HEK293 (cell line): ENCODE measurements around the gene PRKCZ.

Experiments used
- CTCF ChIA-PET: fragments of 350-600 bp; formaldehyde crosslinking; extraction: SDS; loops from one replicate; lab custom pipeline; 2021; ENCODE audit warnings: antibody characterized with exemption; lab: Yijun Ruan, JAX
- POLR2A ChIA-PET: fragments of 300-600 bp; formaldehyde crosslinking; extraction: SDS; loops from one replicate; lab custom pipeline; 2020; ENCODE audit warnings: antibody characterized with exemption, inconsistent platforms; lab: Yijun Ruan, JAX
- H3K27ac ChIP-seq: fragments of 200-500 bp; sonication (Bioruptor generic); 2 replicates; pipeline ENCODE4 v1.5.1; 2014; ENCODE audit warnings: low read depth, low read length, control low read depth, inconsistent platforms; ENCODE audit errors: extremely low read depth
- H3K36me3 ChIP-seq, 2 experiments: fragments of 200-500 bp in 1 of 2; sonication (Bioruptor generic) in 1 of 2; 1 replicate in 1 of 2; 2 replicates in 1 of 2; pipeline ENCODE4 v1.5.1; 2014 to 2017; ENCODE audit warnings: inconsistent platforms in 2 of 2, low read length in 2 of 2; ENCODE audit not compliant: control insufficient read depth in 2 of 2, insufficient read depth in 1 of 2
- H3K4me1 ChIP-seq: fragments of 200-500 bp; sonication (Bioruptor generic); 2 replicates; pipeline ENCODE4 v1.5.1; 2014; ENCODE audit warnings: mild to moderate bottlenecking, low read length, inconsistent platforms; ENCODE audit not compliant: control insufficient read depth, insufficient read depth
- H3K4me3 ChIP-seq: 2 replicates; pipeline ENCODE4 v1.5.1; 2011; ENCODE audit warnings: low read depth, mild to moderate bottlenecking, control low read depth, low read length, moderate library complexity
- H3K9me3 ChIP-seq: fragments of 200-500 bp; sonication (Bioruptor generic); 2 replicates; pipeline ENCODE4 v1.5.1; 2014; ENCODE audit warnings: low read depth, low read length, inconsistent platforms; ENCODE audit not compliant: control insufficient read depth, insufficient read depth
- BCL11A ChIP-seq: fragments of 450-650 bp; formaldehyde crosslinking; IDR thresholded peaks from 2 replicates; pipeline ENCODE4 v1.5.1; 2016; ENCODE audit warnings: low read depth, missing biosample characterization, missing genetic modification characterization
- EGR2 ChIP-seq: fragments of 450-650 bp; formaldehyde crosslinking; IDR thresholded peaks from 2 replicates; pipeline ENCODE4 v1.5.1; 2016; ENCODE audit warnings: low read depth, missing biosample characterization, missing genetic modification characterization
- GFI1B ChIP-seq: fragments of 450-650 bp; formaldehyde crosslinking; IDR thresholded peaks from 2 replicates; pipeline ENCODE4 v1.5.1; 2016; ENCODE audit warnings: missing biosample characterization, missing genetic modification characterization
- GLIS2 ChIP-seq: fragments of 450-650 bp; formaldehyde crosslinking; IDR thresholded peaks from 2 replicates; pipeline ENCODE4 v1.5.1; 2016; ENCODE audit warnings: missing biosample characterization, missing genetic modification characterization
- HOXA7 ChIP-seq: sonication (generic); formaldehyde crosslinking; IDR thresholded peaks from 2 replicates; pipeline ENCODE4 v1.8.1; 2022; ENCODE audit warnings: missing genetic modification reagents, borderline replicate concordance
- KLF1 ChIP-seq: fragments of 450-650 bp; formaldehyde crosslinking; IDR thresholded peaks from 2 replicates; pipeline ENCODE4 v1.5.1; 2016; ENCODE audit warnings: missing biosample characterization, missing genetic modification characterization
- OSR2 ChIP-seq: fragments of 450-650 bp; formaldehyde crosslinking; IDR thresholded peaks from 2 replicates; pipeline ENCODE4 v1.5.1; 2016; ENCODE audit warnings: missing biosample characterization, missing genetic modification characterization
- RBAK ChIP-seq: fragments of 450-650 bp; formaldehyde crosslinking; IDR thresholded peaks from 2 replicates; pipeline ENCODE4 v1.5.1; 2016; ENCODE audit warnings: missing biosample characterization, missing genetic modification characterization
- TCF7L2 ChIP-seq: IDR thresholded peaks from 2 replicates; pipeline ENCODE4 v1.6.1; 2011; ENCODE audit warnings: low read depth, mild to moderate bottlenecking, inconsistent platforms, low read length, moderate library complexity, borderline replicate concordance
- TRIM28 ChIP-seq: IDR thresholded peaks from 2 replicates; pipeline ENCODE4 v1.6.1; 2011; ENCODE audit warnings: low read length, control low read depth, borderline replicate concordance
- ZBTB1 ChIP-seq: fragments of 450-650 bp; formaldehyde crosslinking; IDR thresholded peaks from 2 replicates; pipeline ENCODE4 v1.5.1; 2016; ENCODE audit warnings: missing biosample characterization, missing genetic modification characterization
- ZBTB20 ChIP-seq: fragments of 450-650 bp; formaldehyde crosslinking; IDR thresholded peaks from 2 replicates; pipeline ENCODE4 v1.5.1; 2016; ENCODE audit warnings: missing biosample characterization, missing genetic modification characterization
- ZFP69B ChIP-seq: fragments of 450-650 bp; formaldehyde crosslinking; IDR thresholded peaks from 2 replicates; pipeline ENCODE4 v1.5.1; 2016; ENCODE audit warnings: missing biosample characterization, missing genetic modification characterization
- ZIC2 ChIP-seq: fragments of 450-650 bp; formaldehyde crosslinking; IDR thresholded peaks from 2 replicates; pipeline ENCODE4 v1.5.1; 2016; ENCODE audit warnings: missing biosample characterization, missing genetic modification characterization
- ZNF174 ChIP-seq: fragments of 450-650 bp; formaldehyde crosslinking; IDR thresholded peaks from 2 replicates; pipeline ENCODE4 v1.5.0; 2017; ENCODE audit warnings: missing biosample characterization, mild to moderate bottlenecking, missing genetic modification characterization
- ZNF211 ChIP-seq: fragments of 450-650 bp; formaldehyde crosslinking; IDR thresholded peaks from 2 replicates; pipeline ENCODE4 v1.5.1; 2016; ENCODE audit warnings: low read depth, missing biosample characterization, missing genetic modification characterization
- ZNF221 ChIP-seq: fragments of 450-650 bp; formaldehyde crosslinking; IDR thresholded peaks from 2 replicates; pipeline ENCODE4 v1.5.1; 2017; ENCODE audit warnings: missing biosample characterization, missing genetic modification characterization, borderline replicate concordance
- ZNF248 ChIP-seq: fragments of 450-650 bp; formaldehyde crosslinking; IDR thresholded peaks from 2 replicates; pipeline ENCODE4 v1.5.1; 2017; ENCODE audit warnings: missing biosample characterization, missing genetic modification characterization
- ZNF266 ChIP-seq: fragments of 450-650 bp; formaldehyde crosslinking; IDR thresholded peaks from 2 replicates; pipeline ENCODE4 v1.5.1; 2016; ENCODE audit warnings: missing biosample characterization, missing genetic modification characterization, low read depth
- ZNF335 ChIP-seq: fragments of 450-650 bp; formaldehyde crosslinking; conservative IDR thresholded peaks from 2 replicates; pipeline ENCODE4 v1.5.1; 2016; ENCODE audit warnings: missing biosample characterization, missing genetic modification characterization
- ZNF426 ChIP-seq: fragments of 450-650 bp; formaldehyde crosslinking; IDR thresholded peaks from 2 replicates; pipeline ENCODE4 v1.5.1; 2017; ENCODE audit warnings: missing biosample characterization, missing genetic modification characterization, mild to moderate bottlenecking, inconsistent platforms, moderate library complexity
- ZNF473 ChIP-seq: fragments of 450-650 bp; formaldehyde crosslinking; IDR thresholded peaks from 2 replicates; pipeline ENCODE4 v1.5.1; 2017; ENCODE audit warnings: missing biosample characterization, missing genetic modification characterization
- ZNF501 ChIP-seq: fragments of 450-650 bp; formaldehyde crosslinking; IDR thresholded peaks from 2 replicates; pipeline ENCODE4 v1.5.1; 2016; ENCODE audit warnings: missing biosample characterization, missing genetic modification characterization
- ZNF544 ChIP-seq: fragments of 450-650 bp; formaldehyde crosslinking; IDR thresholded peaks from 2 replicates; pipeline ENCODE4 v1.5.0; 2017; ENCODE audit warnings: missing biosample characterization, missing genetic modification characterization
- ZNF585B ChIP-seq: fragments of 450-650 bp; formaldehyde crosslinking; IDR thresholded peaks from 2 replicates; pipeline ENCODE4 v1.5.1; 2016; ENCODE audit warnings: missing biosample characterization, missing genetic modification characterization
- ZNF624 ChIP-seq: fragments of 450-650 bp; formaldehyde crosslinking; IDR thresholded peaks from 2 replicates; pipeline ENCODE4 v1.5.1; 2017; ENCODE audit warnings: missing biosample characterization, missing genetic modification characterization
- ZNF660 ChIP-seq: fragments of 450-650 bp; IDR thresholded peaks from 2 replicates; pipeline ENCODE4 v1.5.1; 2018; ENCODE audit warnings: missing biosample characterization, mild to moderate bottlenecking, missing genetic modification characterization
- ZNF701 ChIP-seq: fragments of 450-650 bp; formaldehyde crosslinking; IDR thresholded peaks from 2 replicates; pipeline ENCODE4 v1.5.1; 2016; ENCODE audit warnings: missing biosample characterization, missing genetic modification characterization
- ZNF837 ChIP-seq: fragments of 450-650 bp; formaldehyde crosslinking; IDR thresholded peaks from 2 replicates; pipeline ENCODE4 v1.5.1; 2016; ENCODE audit warnings: missing biosample characterization, missing genetic modification characterization
- TF ChIP-seq, protein P1 (sequence below): fragments of 450-650 bp; formaldehyde crosslinking; IDR thresholded peaks from 2 replicates; pipeline ENCODE4 v1.5.1; 2017; ENCODE audit warnings: missing biosample characterization, mild to moderate bottlenecking, missing genetic modification characterization, moderate library complexity
- TF ChIP-seq, protein P2 (sequence below): fragments of 450-650 bp; formaldehyde crosslinking; IDR thresholded peaks from 2 replicates; pipeline ENCODE4 v1.5.1; 2016; ENCODE audit warnings: missing biosample characterization, missing genetic modification characterization
- TF ChIP-seq, protein P3 (sequence below): fragments of 450-650 bp; formaldehyde crosslinking; IDR thresholded peaks from 2 replicates; pipeline ENCODE4 v1.5.1; 2017; ENCODE audit warnings: missing biosample characterization, missing genetic modification characterization
- TF ChIP-seq, protein P4 (sequence below): fragments of 450-650 bp; formaldehyde crosslinking; IDR thresholded peaks from 2 replicates; pipeline ENCODE4 v1.5.1; 2016; ENCODE audit warnings: missing biosample characterization, missing genetic modification characterization

PRKCZ gene

DNA sequence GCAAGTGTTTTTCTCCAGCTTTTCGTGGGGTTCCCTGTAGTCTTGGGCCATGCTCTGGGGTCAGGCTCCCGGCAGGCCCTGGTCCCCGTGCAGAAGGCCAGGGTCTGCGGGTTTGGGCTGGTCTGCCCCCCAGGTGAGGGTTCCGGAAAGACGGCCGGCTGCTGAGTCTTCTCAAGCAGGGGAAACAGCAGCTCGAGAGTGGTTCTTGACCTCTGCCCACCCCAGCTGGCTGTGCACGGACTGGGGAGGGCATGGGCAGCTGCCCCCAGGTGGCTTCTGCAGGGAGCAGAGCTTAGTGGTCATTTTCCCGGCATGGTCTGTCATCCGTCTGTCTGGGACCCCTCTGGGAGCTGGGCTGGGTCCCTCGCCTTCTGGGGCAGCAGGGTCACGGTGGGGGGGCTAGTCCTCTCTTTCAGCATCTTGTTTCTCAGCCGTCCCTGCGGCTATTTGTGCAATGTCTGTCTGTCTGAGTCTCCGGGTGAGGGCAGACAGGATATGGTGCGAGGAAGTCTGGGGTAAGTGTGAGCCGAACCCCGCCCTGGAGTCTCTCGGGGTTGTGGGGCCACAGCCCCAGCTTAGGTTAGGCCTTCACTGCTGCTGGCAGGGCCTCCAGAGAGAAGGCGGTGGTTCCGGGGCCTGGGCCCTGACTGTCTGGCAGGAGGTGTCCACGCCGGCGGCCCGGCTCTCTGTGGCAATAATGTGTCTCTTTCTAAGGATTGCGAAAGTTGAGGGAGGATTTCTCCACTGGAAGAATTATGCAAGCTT, 184.0 kb downstream of the PRKCZ start:
- Histone ChIP-seq H3K4me3 (no peak overlapping the region), H3K9me3 (no peaks in the 10 kb centered on the region), H3K4me1 (peaks cover 23% of the 10 kb centered on the region), H3K36me3 (peaks cover 0 to 45% of the 10 kb centered on the region in 2 experiments; a peak in 1 of 3 replicates), H3K27ac (peak overlapping the region; percentile 32)
- ChIA-PET POLR2A (interaction anchor here (0.7 to 1.2 kb wide), 3 partner anchors 25 to 162 kb away, joined by 3 read pairs; partner anchors contain the start of gene FAAP20), CTCF (interaction anchor here (0.8 kb wide), 1 partner anchor 39 kb away, joined by 5 read pairs; the partner anchor contains the start of gene FAAP20)
- TF ChIP-seq, protein P1, sequence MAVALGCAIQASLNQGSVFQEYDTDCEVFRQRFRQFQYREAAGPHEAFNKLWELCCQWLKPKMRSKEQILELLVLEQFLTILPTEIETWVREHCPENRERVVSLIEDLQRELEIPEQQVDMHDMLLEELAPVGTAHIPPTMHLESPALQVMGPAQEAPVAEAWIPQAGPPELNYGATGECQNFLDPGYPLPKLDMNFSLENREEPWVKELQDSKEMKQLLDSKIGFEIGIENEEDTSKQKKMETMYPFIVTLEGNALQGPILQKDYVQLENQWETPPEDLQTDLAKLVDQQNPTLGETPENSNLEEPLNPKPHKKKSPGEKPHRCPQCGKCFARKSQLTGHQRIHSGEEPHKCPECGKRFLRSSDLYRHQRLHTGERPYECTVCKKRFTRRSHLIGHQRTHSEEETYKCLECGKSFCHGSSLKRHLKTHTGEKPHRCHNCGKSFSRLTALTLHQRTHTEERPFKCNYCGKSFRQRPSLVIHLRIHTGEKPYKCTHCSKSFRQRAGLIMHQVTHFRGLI (tag by site-specific recombination): no peak
- no peak for TF ChIP-seq ZNF221 (tag by site-specific recombination)
- TF ChIP-seq ZNF501 (tag by site-specific recombination): no peak
- peak; percentile 14; the same call in 1 of the 2 replicates for TF ChIP-seq ZFP69B (tag by site-specific recombination)
- TF ChIP-seq ZNF174: no peak
- no peak for TF ChIP-seq GFI1B (tag by site-specific recombination)
- TF ChIP-seq ZNF701 (tag by site-specific recombination): no peak
- no peak for TF ChIP-seq ZNF473
- TF ChIP-seq BCL11A (tag by site-specific recombination): no peak; the same call in 1 of the 2 replicates
- TF ChIP-seq HOXA7 (CRISPR knock-in tag): no peak
- TF ChIP-seq ZNF660 (tag by site-specific recombination): 0 out of 2 replicates have a peak, but pooled peaks have one; percentile 12
- no peak for TF ChIP-seq ZNF544
- TF ChIP-seq, protein P2, sequence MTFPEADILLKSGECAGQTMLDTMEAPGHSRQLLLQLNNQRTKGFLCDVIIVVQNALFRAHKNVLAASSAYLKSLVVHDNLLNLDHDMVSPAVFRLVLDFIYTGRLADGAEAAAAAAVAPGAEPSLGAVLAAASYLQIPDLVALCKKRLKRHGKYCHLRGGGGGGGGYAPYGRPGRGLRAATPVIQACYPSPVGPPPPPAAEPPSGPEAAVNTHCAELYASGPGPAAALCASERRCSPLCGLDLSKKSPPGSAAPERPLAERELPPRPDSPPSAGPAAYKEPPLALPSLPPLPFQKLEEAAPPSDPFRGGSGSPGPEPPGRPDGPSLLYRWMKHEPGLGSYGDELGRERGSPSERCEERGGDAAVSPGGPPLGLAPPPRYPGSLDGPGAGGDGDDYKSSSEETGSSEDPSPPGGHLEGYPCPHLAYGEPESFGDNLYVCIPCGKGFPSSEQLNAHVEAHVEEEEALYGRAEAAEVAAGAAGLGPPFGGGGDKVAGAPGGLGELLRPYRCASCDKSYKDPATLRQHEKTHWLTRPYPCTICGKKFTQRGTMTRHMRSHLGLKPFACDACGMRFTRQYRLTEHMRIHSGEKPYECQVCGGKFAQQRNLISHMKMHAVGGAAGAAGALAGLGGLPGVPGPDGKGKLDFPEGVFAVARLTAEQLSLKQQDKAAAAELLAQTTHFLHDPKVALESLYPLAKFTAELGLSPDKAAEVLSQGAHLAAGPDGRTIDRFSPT (tag by site-specific recombination): peak; percentile 41; the same call in 1 of the 2 replicates
- TF ChIP-seq RBAK (tag by site-specific recombination): no peak
- TF ChIP-seq ZNF837 (tag by site-specific recombination): no peak
- TF ChIP-seq ZBTB1: no peak
- no peak for TF ChIP-seq TRIM28
- peak; percentile 83 for TF ChIP-seq ZNF335 (tag by site-specific recombination)
- no peak for TF ChIP-seq ZNF248 (tag by site-specific recombination)
- TF ChIP-seq ZNF211 (tag by site-specific recombination): no peak
- no peak for TF ChIP-seq KLF1 (tag by site-specific recombination)
- TF ChIP-seq, protein P3, sequence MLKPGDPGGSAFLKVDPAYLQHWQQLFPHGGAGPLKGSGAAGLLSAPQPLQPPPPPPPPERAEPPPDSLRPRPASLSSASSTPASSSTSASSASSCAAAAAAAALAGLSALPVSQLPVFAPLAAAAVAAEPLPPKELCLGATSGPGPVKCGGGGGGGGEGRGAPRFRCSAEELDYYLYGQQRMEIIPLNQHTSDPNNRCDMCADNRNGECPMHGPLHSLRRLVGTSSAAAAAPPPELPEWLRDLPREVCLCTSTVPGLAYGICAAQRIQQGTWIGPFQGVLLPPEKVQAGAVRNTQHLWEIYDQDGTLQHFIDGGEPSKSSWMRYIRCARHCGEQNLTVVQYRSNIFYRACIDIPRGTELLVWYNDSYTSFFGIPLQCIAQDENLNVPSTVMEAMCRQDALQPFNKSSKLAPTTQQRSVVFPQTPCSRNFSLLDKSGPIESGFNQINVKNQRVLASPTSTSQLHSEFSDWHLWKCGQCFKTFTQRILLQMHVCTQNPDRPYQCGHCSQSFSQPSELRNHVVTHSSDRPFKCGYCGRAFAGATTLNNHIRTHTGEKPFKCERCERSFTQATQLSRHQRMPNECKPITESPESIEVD (tag by site-specific recombination): no peak
- no peak for TF ChIP-seq ZNF266 (tag by site-specific recombination)
- no peak for TF ChIP-seq ZNF585B (tag by site-specific recombination)
- peak; percentile 84 for TF ChIP-seq ZBTB20
- no peak for TF ChIP-seq TCF7L2
- no peak for TF ChIP-seq EGR2
- 0 out of 2 replicates have a peak, but pooled peaks have one; percentile 33 for TF ChIP-seq GLIS2 (tag by site-specific recombination)
- no peak for TF ChIP-seq ZNF426
- peak; percentile 55 for TF ChIP-seq ZIC2 (tag by site-specific recombination)
- no peak for TF ChIP-seq OSR2 (tag by site-specific recombination)
- TF ChIP-seq, protein P4, sequence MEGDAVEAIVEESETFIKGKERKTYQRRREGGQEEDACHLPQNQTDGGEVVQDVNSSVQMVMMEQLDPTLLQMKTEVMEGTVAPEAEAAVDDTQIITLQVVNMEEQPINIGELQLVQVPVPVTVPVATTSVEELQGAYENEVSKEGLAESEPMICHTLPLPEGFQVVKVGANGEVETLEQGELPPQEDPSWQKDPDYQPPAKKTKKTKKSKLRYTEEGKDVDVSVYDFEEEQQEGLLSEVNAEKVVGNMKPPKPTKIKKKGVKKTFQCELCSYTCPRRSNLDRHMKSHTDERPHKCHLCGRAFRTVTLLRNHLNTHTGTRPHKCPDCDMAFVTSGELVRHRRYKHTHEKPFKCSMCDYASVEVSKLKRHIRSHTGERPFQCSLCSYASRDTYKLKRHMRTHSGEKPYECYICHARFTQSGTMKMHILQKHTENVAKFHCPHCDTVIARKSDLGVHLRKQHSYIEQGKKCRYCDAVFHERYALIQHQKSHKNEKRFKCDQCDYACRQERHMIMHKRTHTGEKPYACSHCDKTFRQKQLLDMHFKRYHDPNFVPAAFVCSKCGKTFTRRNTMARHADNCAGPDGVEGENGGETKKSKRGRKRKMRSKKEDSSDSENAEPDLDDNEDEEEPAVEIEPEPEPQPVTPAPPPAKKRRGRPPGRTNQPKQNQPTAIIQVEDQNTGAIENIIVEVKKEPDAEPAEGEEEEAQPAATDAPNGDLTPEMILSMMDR: 0 out of 2 replicates have a peak, but pooled peaks have one; percentile 7
- TF ChIP-seq ZNF624 (tag by site-specific recombination): no peak
